ENCODE measurements around the gene MOSMO. TPM values are rescaled to one million over a fixed set of nuclear protein-coding genes. Genes with fewer than 3 reads are reported as not detected.
"Not testable (repeated sequence)": the region's sequence is repeated elsewhere in the genome, so short reads cannot be mapped to it uniquely, and the experiment has no call there.

Gene MOSMO
- total RNA-seq, 4 donors from 2014 or later: 17.9 to 39.5 (median 30.3) TPM

- Histone ChIP-seq H3K9me3 (no peaks in the 10 kb centered on the region), H3K27ac (peak overlapping the region in 1 of 2 donors; percentile 31), H3K4me3 (no peak overlapping the region), H3K27me3 (no peaks in the 10 kb centered on the region), H3K36me3 (no peaks in the 10 kb centered on the region), H3K4me1 (peaks cover 0 to 3% of the 10 kb centered on the region in 2 donors)
- intact Hi-C loops (cut with DNase I; ENCODE audit: low total_unique reads): no loop called here
- DNase-seq: no peak
- no peak for TF ChIP-seq POLR2A (IDR thresholded peaks at IDR 0.05)
- TF ChIP-seq, protein P1, sequence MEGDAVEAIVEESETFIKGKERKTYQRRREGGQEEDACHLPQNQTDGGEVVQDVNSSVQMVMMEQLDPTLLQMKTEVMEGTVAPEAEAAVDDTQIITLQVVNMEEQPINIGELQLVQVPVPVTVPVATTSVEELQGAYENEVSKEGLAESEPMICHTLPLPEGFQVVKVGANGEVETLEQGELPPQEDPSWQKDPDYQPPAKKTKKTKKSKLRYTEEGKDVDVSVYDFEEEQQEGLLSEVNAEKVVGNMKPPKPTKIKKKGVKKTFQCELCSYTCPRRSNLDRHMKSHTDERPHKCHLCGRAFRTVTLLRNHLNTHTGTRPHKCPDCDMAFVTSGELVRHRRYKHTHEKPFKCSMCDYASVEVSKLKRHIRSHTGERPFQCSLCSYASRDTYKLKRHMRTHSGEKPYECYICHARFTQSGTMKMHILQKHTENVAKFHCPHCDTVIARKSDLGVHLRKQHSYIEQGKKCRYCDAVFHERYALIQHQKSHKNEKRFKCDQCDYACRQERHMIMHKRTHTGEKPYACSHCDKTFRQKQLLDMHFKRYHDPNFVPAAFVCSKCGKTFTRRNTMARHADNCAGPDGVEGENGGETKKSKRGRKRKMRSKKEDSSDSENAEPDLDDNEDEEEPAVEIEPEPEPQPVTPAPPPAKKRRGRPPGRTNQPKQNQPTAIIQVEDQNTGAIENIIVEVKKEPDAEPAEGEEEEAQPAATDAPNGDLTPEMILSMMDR (IDR thresholded peaks at IDR 0.05): no peak
Observed at GRCh38 chr16:21997697-21998480, 10.0 kb upstream of the MOSMO start.

DNA sequence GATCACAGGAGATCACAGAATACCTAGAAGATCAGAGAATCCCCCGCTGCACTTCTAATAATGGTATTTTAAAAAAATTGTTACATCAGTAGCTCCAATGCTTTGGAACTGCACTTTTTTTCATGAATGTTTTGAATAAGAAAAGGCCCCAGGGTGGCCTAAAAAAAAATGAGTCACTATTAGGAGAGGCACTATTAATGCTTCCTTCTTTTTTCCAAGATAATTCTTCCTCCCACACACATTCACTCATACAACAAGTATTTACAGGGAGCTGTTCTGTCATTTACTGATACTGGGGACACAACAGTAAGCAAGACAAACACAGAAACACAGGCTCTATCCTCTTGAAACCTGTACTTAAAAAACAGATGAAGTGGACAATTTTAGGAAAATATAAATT is 6.3 kb upstream of the MOSMO start:
- intact Hi-C loops (cut with DNase I; ENCODE audit: low total_unique reads): loop anchor here (2.0 to 5.0 kb wide), 2 partner anchors 76 to 185 kb away; no protein-coding TSS in a partner anchor
- no peak for DNase-seq
- H3K36me3 ChIP-seq: no peaks in the 10 kb centered on the region
- no peaks in the 10 kb centered on the region for H3K9me3 ChIP-seq
- peaks cover 0 to 3% of the 10 kb centered on the region in 2 donors for H3K4me1 ChIP-seq
- H3K4me3 ChIP-seq: no peak overlapping the region
- TF ChIP-seq, protein P1 (IDR thresholded peaks at IDR 0.05): no peak
- no peak for TF ChIP-seq POLR2A (IDR thresholded peaks at IDR 0.05)
- H3K27ac ChIP-seq: no peak overlapping the region
- no peaks in the 10 kb centered on the region for H3K27me3 ChIP-seq

DNA sequence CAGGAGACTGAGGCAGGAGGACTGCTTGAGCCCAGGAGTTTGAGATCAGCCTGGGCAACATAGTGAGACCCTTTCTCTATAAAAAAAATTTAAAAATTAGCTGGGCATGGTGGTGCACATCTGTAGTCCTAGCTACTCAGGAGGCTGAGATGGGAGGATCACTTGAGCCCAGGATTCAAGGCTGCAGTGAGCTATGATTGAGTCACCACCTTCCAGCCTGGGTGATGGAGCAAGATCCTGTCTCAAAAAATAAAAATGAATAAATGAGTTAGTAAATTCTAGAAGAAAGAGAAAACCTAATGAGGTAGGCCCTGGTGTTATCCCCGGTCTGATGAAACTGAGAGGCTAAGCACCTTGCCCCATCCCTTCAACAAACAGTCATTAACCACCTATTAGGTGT is 5.9 kb upstream of the MOSMO start:
- H3K27ac ChIP-seq, H3K27me3 ChIP-seq, H3K4me1 ChIP-seq, H3K36me3 ChIP-seq, H3K9me3 ChIP-seq, DNase-seq, H3K4me3 ChIP-seq: not testable (repeated sequence)
- intact Hi-C loops (cut with DNase I; ENCODE audit: low total_unique reads): loop anchor here (5.0 kb wide), 1 partner anchor 75 kb away; no protein-coding TSS in a partner anchor

- TF ChIP-seq, protein P1 (IDR thresholded peaks at IDR 0.05): no peak
- Histone ChIP-seq H3K4me1 (peaks cover 0 to 3% of the 10 kb centered on the region in 2 donors), H3K9me3 (no peaks in the 10 kb centered on the region), H3K27ac (no peak overlapping the region), H3K4me3 (no peak overlapping the region), H3K27me3 (no peaks in the 10 kb centered on the region), H3K36me3 (no peaks in the 10 kb centered on the region)
- DNase-seq: no peak
- intact Hi-C loops (cut with DNase I; ENCODE audit: low total_unique reads): loop anchor here (5.0 kb wide), 1 partner anchor 74 kb away; no protein-coding TSS in a partner anchor
Observed at GRCh38 chr16:22003195-22003594, 4.7 kb upstream of the MOSMO start.

GRCh38 chr16:22004341-22004740 is 3.6 kb upstream of the MOSMO start:
- H3K36me3 ChIP-seq: no peaks in the 10 kb centered on the region
- TF ChIP-seq, protein P1 (IDR thresholded peaks at IDR 0.05): no peak
- no peak for TF ChIP-seq POLR2A (IDR thresholded peaks at IDR 0.05)
- H3K4me1 ChIP-seq: peaks cover 0 to 10% of the 10 kb centered on the region in 2 donors
- no peaks in the 10 kb centered on the region for H3K9me3 ChIP-seq
- no peak overlapping the region for H3K4me3 ChIP-seq
- intact Hi-C loops (cut with DNase I; ENCODE audit: low total_unique reads): loop anchor here (5.0 kb wide), 1 partner anchor 73 kb away; no protein-coding TSS in a partner anchor
- H3K27me3 ChIP-seq: no peaks in the 10 kb centered on the region
- DNase-seq: no peak
- no peak overlapping the region for H3K27ac ChIP-seq
